Gastroesophageal sphincter (tissue), 4 donors: ENCODE measurements around the gene NRL. TPM values are rescaled to one million over a fixed set of nuclear protein-coding genes. Genes with fewer than 3 reads are reported as not detected.

Experiments used
- ATAC-seq: fragments of 150-250 bp; one replicate; pipeline ENCODE4 v1.9.1; 2016; ENCODE audit warnings: mild to moderate bottlenecking, moderate library complexity
- H3K27ac ChIP-seq, 4 donors: fragments of 200-600 bp; sonication (generic) in 3 of 4; 1 replicate in 3 of 4; 2 replicates in 1 of 4; pipeline ENCODE4 v1.5.1; 2016 to 2019
- H3K27me3 ChIP-seq: fragments of 200-600 bp; sonication (generic); one replicate; pipeline ENCODE4 v1.5.1; 2019
- H3K36me3 ChIP-seq, 2 donors: fragments of 200-600 bp; sonication (generic); one replicate each; pipeline ENCODE4 v1.5.1; 2019; ENCODE audit warnings: control low read depth in 1 of 2
- H3K4me1 ChIP-seq, 3 donors: fragments of 200-600 bp; sonication (generic); 1 replicate in 2 of 3; 2 replicates in 1 of 3; pipeline ENCODE4 v1.5.1; 2016 to 2019; ENCODE audit warnings: control low read depth in 2 of 3
- H3K4me3 ChIP-seq, 2 donors: fragments of 200-600 bp; sonication (generic); one replicate each; pipeline ENCODE4 v1.5.1; 2019; ENCODE audit warnings: mild to moderate bottlenecking in 1 of 2, moderate library complexity in 1 of 2
- H3K9me3 ChIP-seq, 3 donors: fragments of 200-600 bp; sonication (generic); one replicate each; pipeline ENCODE4 v1.5.1; 2017 to 2019; ENCODE audit warnings: control low read depth in 2 of 3
- CTCF ChIP-seq, 4 experiments: fragments of 200-600 bp in 2 of 4; fragments of 450-650 bp in 2 of 4; sonication (generic) in 1 of 4; IDR thresholded peaks; one replicate each; pipeline ENCODE4 v1.5.1; 2017 to 2019; ENCODE audit warnings: antibody characterized with exemption in 4 of 4, mild to moderate bottlenecking in 2 of 4, moderate library complexity in 2 of 4
- EP300 ChIP-seq: sonication (generic); formaldehyde crosslinking; IDR thresholded peaks from one replicate; pipeline ENCODE4 v1.6.1; 2017; ENCODE audit warnings: antibody characterized with exemption, mild to moderate bottlenecking
- POLR2A ChIP-seq, 2 donors: fragments of 450-650 bp; IDR thresholded peaks; one replicate each; pipeline ENCODE4 v1.6.1; 2017; ENCODE audit warnings: antibody characterized with exemption in 2 of 2, mild to moderate bottlenecking in 2 of 2, moderate library complexity in 1 of 2
- POLR2AphosphoS5 ChIP-seq: sonication (generic); formaldehyde crosslinking; IDR thresholded peaks from one replicate; pipeline ENCODE4 v1.6.1; 2017; ENCODE audit warnings: antibody characterized with exemption
- WGBS, 2 donors: methylation state at CpG; one replicate each; pipeline ENCODE4 v1.1.5; 2018; ENCODE audit warnings: low coverage in 1 of 2; 5-methylcytosine and 5-hydroxymethylcytosine counted together
- total RNA-seq, 4 donors: library from RNA; depleted of rRNA; stranded (reverse); fragments of >200 nt; gene quantifications; one replicate each; pipeline ENCODE4 v1.1.0, GENCODE V29; 2016

NRL gene
- total RNA-seq, 4 donors from 2014 or later = 0.81 to 10.4 (median 5.0) TPM; not detected in 1

GRCh38 chr14:24123424-24124417 lies 9.0 kb upstream of the NRL start:
- TF ChIP-seq POLR2A (IDR thresholded peaks at IDR 0.05) (no peak), CTCF (IDR thresholded peaks at IDR 0.05) (no peak), EP300 (no peak), POLR2AphosphoS5 (no peak)
- WGBS, 2 donors = 82% methylated on average over 3 of the region's 9 CpGs; no CpG with 5 or more reads in 1 of the 2 donors
- Histone ChIP-seq H3K27ac (no peak overlapping the region), H3K36me3 (peaks cover 0 to 62% of the 10 kb centered on the region in 2 donors), H3K27me3 (no peaks in the 10 kb centered on the region), H3K9me3 (no peaks in the 10 kb centered on the region), H3K4me3 (no peak overlapping the region), H3K4me1 (no peaks in the 10 kb centered on the region)
- ATAC-seq = no peak

GRCh38 chr14:24122898-24123297 lies 8.1 kb upstream of the NRL start:
- TF ChIP-seq CTCF (IDR thresholded peaks at IDR 0.05) = no peak
- TF ChIP-seq POLR2A (IDR thresholded peaks at IDR 0.05) = no peak
- no peak for TF ChIP-seq POLR2AphosphoS5
- TF ChIP-seq EP300 = no peak
- H3K4me3 ChIP-seq = no peak overlapping the region
- no peaks in the 10 kb centered on the region for H3K27me3 ChIP-seq
- no peak for ATAC-seq
- no peaks in the 10 kb centered on the region for H3K9me3 ChIP-seq
- H3K4me1 ChIP-seq = no peaks in the 10 kb centered on the region
- WGBS, 2 donors = 89 to 90% methylated on average over 4 to 5 of the region's 8 CpGs
- H3K27ac ChIP-seq = no peak overlapping the region
- peaks cover 0 to 71% of the 10 kb centered on the region in 2 donors for H3K36me3 ChIP-seq

GRCh38 chr14:24122416-24122815 lies 7.7 kb upstream of the NRL start:
- Histone ChIP-seq H3K36me3 (peaks cover 0 to 75% of the 10 kb centered on the region in 2 donors), H3K9me3 (no peaks in the 10 kb centered on the region), H3K27me3 (no peaks in the 10 kb centered on the region), H3K27ac (no peak overlapping the region), H3K4me3 (no peak overlapping the region), H3K4me1 (peaks cover 0 to 2% (median 0%) of the 10 kb centered on the region in 3 donors)
- no peak for ATAC-seq
- TF ChIP-seq EP300 (no peak), CTCF (IDR thresholded peaks at IDR 0.05) (no peak), POLR2A (IDR thresholded peaks at IDR 0.05) (no peak), POLR2AphosphoS5 (no peak)
- WGBS, 2 donors = no CpG with 5 or more reads among the region's 4 CpGs

GRCh38 chr14:24121210-24121609 lies 6.5 kb upstream of the NRL start:
- H3K27ac ChIP-seq = no peak overlapping the region

More at GRCh38 chr14:24121210-24121609, 6.5 kb upstream of the NRL start:
- H3K27me3 ChIP-seq = no peaks in the 10 kb centered on the region
- ATAC-seq = no peak
- no peaks in the 10 kb centered on the region for H3K9me3 ChIP-seq
- H3K4me3 ChIP-seq = no peak overlapping the region
- H3K4me1 ChIP-seq = peaks cover 0 to 14% (median 2%) of the 10 kb centered on the region in 3 donors
- WGBS, 2 donors = 94% methylated on average over 6 of the region's 8 CpGs; no CpG with 5 or more reads in 1 of the 2 donors
- TF ChIP-seq EP300 = no peak
- no peak for TF ChIP-seq POLR2AphosphoS5
- TF ChIP-seq POLR2A (IDR thresholded peaks at IDR 0.05) = no peak
- TF ChIP-seq CTCF (IDR thresholded peaks at IDR 0.05) = no peak
- H3K36me3 ChIP-seq = peaks cover 0 to 82% of the 10 kb centered on the region in 2 donors
